ENCODE measurements around the gene GPR137B.

Gene GPR137B

GRCh38 chr1:236113324-236114032 lies 28.9 kb upstream of the GPR137B start:
- FAIRE-seq = no peak
- no peak for DNase-seq (ENCODE audit: low spot score)

- no peak for FAIRE-seq
- DNase-seq (ENCODE audit: low spot score) = no peak
Observed at GRCh38 chr1:236114076-236114747, 28.1 kb upstream of the GPR137B start.

GRCh38 chr1:236117710-236118109 lies 24.6 kb upstream of the GPR137B start:
- no peak for FAIRE-seq

GRCh38 chr1:236119943-236120484 lies 22.3 kb upstream of the GPR137B start:
- no peak for DNase-seq (ENCODE audit: low spot score)
- FAIRE-seq = no peak

More at GRCh38 chr1:236117710-236118109, 24.6 kb upstream of the GPR137B start:
- DNase-seq (ENCODE audit: low spot score) = no peak

GRCh38 chr1:236120721-236121153 lies 21.6 kb upstream of the GPR137B start:
- DNase-seq (ENCODE audit: low spot score) (no peak), FAIRE-seq (no peak)

- DNase-seq (ENCODE audit: low spot score) (no peak), FAIRE-seq (no peak)
Observed at GRCh38 chr1:236122176-236122575, 20.2 kb upstream of the GPR137B start.

GRCh38 chr1:236123563-236123962 lies 18.8 kb upstream of the GPR137B start:
- FAIRE-seq = no peak
- no peak for DNase-seq (ENCODE audit: low spot score)

GRCh38 chr1:236124965-236125364 lies 17.4 kb upstream of the GPR137B start:
- FAIRE-seq = no peak

GRCh38 chr1:236127045-236127444 lies 15.3 kb upstream of the GPR137B start:
- DNase-seq (ENCODE audit: low spot score) (no peak), FAIRE-seq (no peak)

More at GRCh38 chr1:236124965-236125364, 17.4 kb upstream of the GPR137B start:
- DNase-seq (ENCODE audit: low spot score) = no peak

- no peak for FAIRE-seq
- DNase-seq (ENCODE audit: low spot score) = no peak
Observed at GRCh38 chr1:236128646-236129178, 13.6 kb upstream of the GPR137B start.

GRCh38 chr1:236129306-236129705 lies 13.0 kb upstream of the GPR137B start:
- FAIRE-seq (no peak), DNase-seq (ENCODE audit: low spot score) (no peak)

- no peak for FAIRE-seq
- DNase-seq (ENCODE audit: low spot score) = no peak
Observed at GRCh38 chr1:236130372-236130771, 12.0 kb upstream of the GPR137B start.

- FAIRE-seq = no peak
- no peak for DNase-seq (ENCODE audit: low spot score)
Observed at GRCh38 chr1:236131916-236132315, 10.4 kb upstream of the GPR137B start.

- FAIRE-seq = no peak
Observed at GRCh38 chr1:236132420-236133046, 9.8 kb upstream of the GPR137B start.

GRCh38 chr1:236133339-236133738 lies 9.0 kb upstream of the GPR137B start:
- no peak for FAIRE-seq
- DNase-seq (ENCODE audit: low spot score) = no peak

More at GRCh38 chr1:236132420-236133046, 9.8 kb upstream of the GPR137B start:
- DNase-seq (ENCODE audit: low spot score) = no peak

- DNase-seq (ENCODE audit: low spot score) = no peak
- no peak for FAIRE-seq
Observed at GRCh38 chr1:236133802-236134201, 8.5 kb upstream of the GPR137B start.

- DNase-seq (ENCODE audit: low spot score) (no peak), FAIRE-seq (no peak)
Observed at GRCh38 chr1:236137285-236137852, 5.0 kb upstream of the GPR137B start.

- no peak for FAIRE-seq
Observed at GRCh38 chr1:236139495-236139894, 2.8 kb upstream of the GPR137B start.

GRCh38 chr1:236140705-236141446 lies 1.5 kb upstream of the GPR137B start:
- no peak for DNase-seq (ENCODE audit: low spot score)
- no peak for FAIRE-seq

More at GRCh38 chr1:236139495-236139894, 2.8 kb upstream of the GPR137B start:
- DNase-seq (ENCODE audit: low spot score) = no peak

GRCh38 chr1:236141447-236142252 lies 689 bp upstream of the GPR137B start:
- FAIRE-seq = no peak
- DNase-seq (ENCODE audit: low spot score) = peak; percentile 83
